DOHH2 (cell line): Measurements from ENCODE around the gene DLX4.

Experiments used
- EZH2phosphoT487 ChIP-seq: fragments of 200-600 bp; sonication (generic); IDR thresholded peaks from 2 replicates; pipeline ENCODE4 v1.6.1; 2017; ENCODE audit warnings: borderline replicate concordance, mild to moderate bottlenecking, antibody characterized with exemption, low read length, moderate library complexity, mixed read lengths
- TF ChIP-seq, protein P1 (sequence below): fragments of 200-600 bp; sonication (generic); IDR thresholded peaks from one replicate; pipeline ENCODE4 v1.5.1; 2014; ENCODE audit warnings: antibody characterized with exemption, mild to moderate bottlenecking, low read depth, low read length; ENCODE audit not compliant: poor library complexity, severe bottlenecking

- TF ChIP-seq, protein P1, sequence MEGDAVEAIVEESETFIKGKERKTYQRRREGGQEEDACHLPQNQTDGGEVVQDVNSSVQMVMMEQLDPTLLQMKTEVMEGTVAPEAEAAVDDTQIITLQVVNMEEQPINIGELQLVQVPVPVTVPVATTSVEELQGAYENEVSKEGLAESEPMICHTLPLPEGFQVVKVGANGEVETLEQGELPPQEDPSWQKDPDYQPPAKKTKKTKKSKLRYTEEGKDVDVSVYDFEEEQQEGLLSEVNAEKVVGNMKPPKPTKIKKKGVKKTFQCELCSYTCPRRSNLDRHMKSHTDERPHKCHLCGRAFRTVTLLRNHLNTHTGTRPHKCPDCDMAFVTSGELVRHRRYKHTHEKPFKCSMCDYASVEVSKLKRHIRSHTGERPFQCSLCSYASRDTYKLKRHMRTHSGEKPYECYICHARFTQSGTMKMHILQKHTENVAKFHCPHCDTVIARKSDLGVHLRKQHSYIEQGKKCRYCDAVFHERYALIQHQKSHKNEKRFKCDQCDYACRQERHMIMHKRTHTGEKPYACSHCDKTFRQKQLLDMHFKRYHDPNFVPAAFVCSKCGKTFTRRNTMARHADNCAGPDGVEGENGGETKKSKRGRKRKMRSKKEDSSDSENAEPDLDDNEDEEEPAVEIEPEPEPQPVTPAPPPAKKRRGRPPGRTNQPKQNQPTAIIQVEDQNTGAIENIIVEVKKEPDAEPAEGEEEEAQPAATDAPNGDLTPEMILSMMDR, result no peak
- no peak for TF ChIP-seq EZH2phosphoT487
Observed at GRCh38 chr17:49994085-49995054, 25.4 kb downstream of the DLX4 start.
